Stomach (tissue), 4 donors: Measurements from ENCODE around the gene ADGRL2.

Experiments used
- CTCF ChIP-seq, 7 experiments: fragments of 450-650 bp in 4 of 7; fragments of 200-600 bp in 3 of 7; sonication (generic) in 3 of 7; IDR thresholded peaks; one replicate each; pipeline ENCODE4 v1.5.1; 2016 to 2019; ENCODE audit warnings: antibody characterized with exemption in 7 of 7, control low read depth in 2 of 7, mild to moderate bottlenecking in 1 of 7
- POLR2A ChIP-seq, 4 donors: fragments of 450-650 bp; IDR thresholded peaks; one replicate each; pipeline ENCODE4 v1.6.1; 2016; ENCODE audit warnings: antibody characterized with exemption in 4 of 4, control low read depth in 2 of 4, mild to moderate bottlenecking in 1 of 4, moderate library complexity in 1 of 4
- POLR2AphosphoS5 ChIP-seq, 3 donors: sonication (generic); formaldehyde crosslinking; IDR thresholded peaks; one replicate each; pipeline ENCODE4 v1.6.1; 2016; ENCODE audit warnings: antibody characterized with exemption in 3 of 3

GRCh38 chr1:81950591-81951244 lies 150.0 kb downstream of the ADGRL2 start:
- TF ChIP-seq CTCF (IDR thresholded peaks at IDR 0.05) (no peak), POLR2A (IDR thresholded peaks at IDR 0.05) (no peak), POLR2AphosphoS5 (IDR thresholded peaks at IDR 0.05) (no peak)
